C4-2B (cell line): ENCODE data around the gene MT1G.

ENCODE experiments used
- CTCF ChIP-seq: fragments of 450-650 bp; conservative IDR thresholded peaks from 2 replicates; pipeline ENCODE4 v1.5.1; 2017; ENCODE audit warnings: mild to moderate bottlenecking
- ZFX ChIP-seq: fragments of 450-650 bp; IDR thresholded peaks from 2 replicates; pipeline ENCODE4 v1.6.1; 2017

DNA sequence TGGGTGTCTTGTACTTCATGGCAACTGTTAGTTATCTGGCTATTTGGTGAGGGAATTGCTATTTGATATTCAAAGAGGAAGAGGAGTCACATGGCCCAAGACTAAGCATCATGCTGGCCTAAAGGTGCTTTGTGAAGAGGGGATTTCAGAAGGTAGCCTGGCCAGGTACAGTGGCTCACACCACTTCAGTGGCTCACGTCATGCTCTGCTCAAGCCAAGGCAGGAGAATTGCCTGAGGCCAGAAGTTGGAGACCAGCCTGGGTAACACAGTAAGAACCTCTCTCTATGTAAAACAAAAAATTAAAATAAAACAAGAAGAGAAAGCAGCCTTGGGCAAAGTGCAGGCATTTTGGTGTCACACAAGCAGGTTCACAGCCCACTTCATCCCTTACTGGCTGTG, 22.6 kb downstream of the MT1G start:
- TF ChIP-seq CTCF (no peak), ZFX (no peak)
